Activated B cell treated with CpG ODN at 0.5 μM for 24 hours (primary cell): ENCODE results near the gene PORCN. TPM values are rescaled to one million over a fixed set of nuclear protein-coding genes. Genes with fewer than 3 reads are reported as not detected.
A peak's percentile ranks its signal among the peaks of the same experiment; 100 is the strongest.
"Not testable (repeated sequence)": the region's sequence is repeated elsewhere in the genome, so short reads cannot be mapped to it uniquely, and the experiment has no call there.

Experiments
- ATAC-seq: fragments of 200-7000 bp; cut with Tn5 transposase; one replicate; pipeline ENCODE4 v1.10.0; 2021; ENCODE audit warnings: low read depth, mild to moderate bottlenecking, moderate library complexity
- CTCF ChIA-PET: fragments of 350-600 bp; sonication (Branson Sonifier 250); formaldehyde crosslinking; loops from one replicate; lab custom pipeline; 2021; ENCODE audit warnings: antibody characterized with exemption; lab: Charles Lee
- POLR2A ChIA-PET: fragments of 350-600 bp; sonication (Branson Sonifier 250); formaldehyde crosslinking; loops from one replicate; lab custom pipeline; 2021; ENCODE audit warnings: antibody characterized with exemption; lab: Charles Lee
- DNase-seq: peaks from one replicate; pipeline ENCODE4 v3.0.0; 2022
- H3K27ac Mint-ChIP-seq: one replicate; pipeline ENCODE4 v1.8.0; 2020; ENCODE audit warnings: mixed read lengths
- H3K27me3 Mint-ChIP-seq: one replicate; pipeline ENCODE4 v1.8.0; 2021; ENCODE audit warnings: mixed read lengths
- H3K36me3 Mint-ChIP-seq: one replicate; pipeline ENCODE4 v1.8.0; 2021; ENCODE audit warnings: low read depth, mixed read lengths
- H3K4me1 Mint-ChIP-seq: one replicate; pipeline ENCODE4 v1.8.0; 2021; ENCODE audit warnings: mixed read lengths
- H3K4me3 Mint-ChIP-seq: one replicate; pipeline ENCODE4 v1.8.0; 2020; ENCODE audit warnings: mild to moderate bottlenecking, mixed read lengths
- H3K9me3 Mint-ChIP-seq: one replicate; pipeline ENCODE4 v1.8.0; 2020; ENCODE audit warnings: mixed read lengths
- intact Hi-C: fragments of 100-400 bp; cut with micrococcal nuclease; formaldehyde crosslinking; loops from one replicate; pipeline ENCODE4 v1.15.1; 2024
- total RNA-seq: library from RNA; stranded (reverse); gene quantifications from 2 replicates; pipeline ENCODE4 v1.2.3, GENCODE V29; 2022
- TF ChIP-seq, protein P1 (sequence below): fragments of 200-600 bp; IDR thresholded peaks from one replicate; pipeline ENCODE4 v1.8.0; 2022; ENCODE audit warnings: antibody characterized with exemption, mild to moderate bottlenecking

Gene PORCN
- total RNA-seq, 1 donor from 2014 or later, result 9.8 TPM

DNA sequence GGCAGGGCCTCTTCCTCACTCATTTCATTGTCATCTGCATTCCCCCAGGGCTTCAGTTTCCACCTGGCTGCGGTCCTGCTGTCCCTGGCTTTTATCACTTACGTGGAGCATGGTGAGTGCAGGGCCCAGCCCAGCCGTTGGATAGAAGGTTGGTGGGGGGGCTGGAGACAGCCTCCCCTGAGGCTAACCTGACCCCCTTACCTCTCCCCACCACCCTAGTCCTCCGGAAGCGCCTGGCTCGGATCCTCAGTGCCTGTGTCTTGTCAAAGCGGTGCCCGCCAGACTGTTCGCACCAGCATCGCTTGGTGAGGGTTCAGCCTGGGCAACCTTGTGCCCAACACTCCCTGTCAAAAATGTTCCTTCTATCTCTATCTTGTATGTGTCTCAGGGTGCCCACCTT is 7.0 kb downstream of the PORCN start:
- peaks cover 5% of the 10 kb centered on the region for H3K4me1 Mint-ChIP-seq
- CTCF ChIA-PET, result no interaction called here
- no peaks in the 10 kb centered on the region for H3K27me3 Mint-ChIP-seq
- no peaks in the 10 kb centered on the region for H3K9me3 Mint-ChIP-seq
- DNase-seq (no peak), ATAC-seq (no peak)
- TF ChIP-seq, protein P1, sequence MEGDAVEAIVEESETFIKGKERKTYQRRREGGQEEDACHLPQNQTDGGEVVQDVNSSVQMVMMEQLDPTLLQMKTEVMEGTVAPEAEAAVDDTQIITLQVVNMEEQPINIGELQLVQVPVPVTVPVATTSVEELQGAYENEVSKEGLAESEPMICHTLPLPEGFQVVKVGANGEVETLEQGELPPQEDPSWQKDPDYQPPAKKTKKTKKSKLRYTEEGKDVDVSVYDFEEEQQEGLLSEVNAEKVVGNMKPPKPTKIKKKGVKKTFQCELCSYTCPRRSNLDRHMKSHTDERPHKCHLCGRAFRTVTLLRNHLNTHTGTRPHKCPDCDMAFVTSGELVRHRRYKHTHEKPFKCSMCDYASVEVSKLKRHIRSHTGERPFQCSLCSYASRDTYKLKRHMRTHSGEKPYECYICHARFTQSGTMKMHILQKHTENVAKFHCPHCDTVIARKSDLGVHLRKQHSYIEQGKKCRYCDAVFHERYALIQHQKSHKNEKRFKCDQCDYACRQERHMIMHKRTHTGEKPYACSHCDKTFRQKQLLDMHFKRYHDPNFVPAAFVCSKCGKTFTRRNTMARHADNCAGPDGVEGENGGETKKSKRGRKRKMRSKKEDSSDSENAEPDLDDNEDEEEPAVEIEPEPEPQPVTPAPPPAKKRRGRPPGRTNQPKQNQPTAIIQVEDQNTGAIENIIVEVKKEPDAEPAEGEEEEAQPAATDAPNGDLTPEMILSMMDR, result no peak
- intact Hi-C loops, result no loop called here
- POLR2A ChIA-PET, result no interaction called here
- no peak overlapping the region for H3K27ac Mint-ChIP-seq
- H3K4me3 Mint-ChIP-seq, result no peak overlapping the region
- H3K36me3 Mint-ChIP-seq, result peaks cover 6% of the 10 kb centered on the region

- H3K4me1 Mint-ChIP-seq, result peaks cover 10% of the 10 kb centered on the region
- no peaks in the 10 kb centered on the region for H3K27me3 Mint-ChIP-seq
Measured at GRCh38 chrX:48516285-48516684, 7.5 kb downstream of the PORCN start.

DNA sequence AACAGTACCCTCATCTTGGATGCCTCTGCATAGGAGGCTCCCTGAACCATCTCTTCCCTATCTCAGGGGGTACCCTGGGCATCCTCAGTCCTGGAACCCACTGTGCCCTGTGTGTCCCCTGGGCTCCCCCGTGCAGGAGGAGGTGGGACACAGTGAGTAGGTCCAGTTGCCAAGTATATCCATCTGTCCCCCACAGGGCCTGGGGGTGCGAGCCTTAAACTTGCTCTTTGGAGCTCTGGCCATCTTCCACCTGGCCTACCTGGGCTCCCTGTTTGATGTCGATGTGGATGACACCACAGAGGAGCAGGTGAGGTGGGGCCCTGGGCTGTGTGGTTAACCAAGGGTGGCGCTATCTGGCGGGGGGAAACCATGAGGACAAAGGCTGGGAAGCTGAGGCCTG is 8.2 kb downstream of the PORCN start:
- no peak for ATAC-seq
- DNase-seq, result no peak
- intact Hi-C loops, result no loop called here
- ChIA-PET POLR2A (no interaction called here), CTCF (no interaction called here)
- Mint-ChIP-seq H3K9me3 (no peaks in the 10 kb centered on the region), H3K27ac (no peak overlapping the region), H3K36me3 (peaks cover 5% of the 10 kb centered on the region), H3K4me1 (peaks cover 14% of the 10 kb centered on the region), H3K4me3 (no peak overlapping the region), H3K27me3 (no peaks in the 10 kb centered on the region)
- TF ChIP-seq, protein P1, result no peak

More at GRCh38 chrX:48516285-48516684, 7.5 kb downstream of the PORCN start:
- no peak overlapping the region for H3K4me3 Mint-ChIP-seq
- intact Hi-C loops, result no loop called here
- TF ChIP-seq, protein P1, result no peak
- ChIA-PET CTCF (no interaction called here), POLR2A (no interaction called here)
- H3K27ac Mint-ChIP-seq, result no peak overlapping the region
- DNase-seq (no peak), ATAC-seq (no peak)
- H3K9me3 Mint-ChIP-seq, result no peaks in the 10 kb centered on the region
- peaks cover 6% of the 10 kb centered on the region for H3K36me3 Mint-ChIP-seq

DNA sequence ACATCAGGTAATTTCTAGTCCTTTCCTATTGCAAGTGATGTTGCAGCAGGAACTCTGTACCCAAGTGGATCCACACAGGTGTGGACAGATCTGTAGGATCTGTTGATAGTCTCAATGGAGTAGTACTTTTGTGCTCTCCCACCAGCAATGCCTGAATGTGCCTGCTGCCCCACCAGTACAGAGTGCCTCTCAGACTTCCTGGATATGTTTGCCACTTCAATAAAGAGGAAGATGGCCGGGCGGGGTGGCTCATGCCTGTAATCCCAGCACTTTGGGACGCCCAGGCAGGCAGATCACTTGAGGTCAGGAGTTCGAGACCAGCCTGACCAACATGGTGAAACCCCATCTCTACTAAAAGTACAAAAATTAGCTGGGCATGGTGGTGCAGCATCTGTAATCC is 10.7 kb downstream of the PORCN start:
- H3K4me3 Mint-ChIP-seq, intact Hi-C loops, ATAC-seq, H3K9me3 Mint-ChIP-seq, DNase-seq, H3K27me3 Mint-ChIP-seq, H3K36me3 Mint-ChIP-seq, H3K27ac Mint-ChIP-seq, CTCF ChIA-PET: not testable (repeated sequence)
- POLR2A ChIA-PET, result interaction anchor here (1.0 kb wide), 1 partner anchor 21 kb away, joined by 3 read pairs; no protein-coding TSS in a partner anchor
- peaks cover 24% of the 10 kb centered on the region for H3K4me1 Mint-ChIP-seq

GRCh38 chrX:48520455-48520854 is 11.7 kb downstream of the PORCN start:
- intact Hi-C loops, result loop anchor here (2.0 kb wide), 1 partner anchor 862 kb away; the partner anchor contains the start of gene UXT
- no peak for ATAC-seq
- TF ChIP-seq, protein P1, result no peak
- no peak for DNase-seq
- Mint-ChIP-seq H3K27ac (peak overlapping the region; percentile 88), H3K27me3 (no peaks in the 10 kb centered on the region), H3K36me3 (peaks cover 11% of the 10 kb centered on the region), H3K4me3 (peak overlapping the region; percentile 86), H3K4me1 (peaks cover 24% of the 10 kb centered on the region), H3K9me3 (no peaks in the 10 kb centered on the region)
- CTCF ChIA-PET, result no interaction called here
- POLR2A ChIA-PET, result interaction anchor here (1.1 to 2.2 kb wide), 3 partner anchors 12 to 482 kb away, joined by 5 to 13 read pairs (median 8); partner anchors contain the start of genes GRIPAP1, PORCN and TBC1D25
